ENCODE data around the gene C2orf66.

C2orf66 gene

DNA sequence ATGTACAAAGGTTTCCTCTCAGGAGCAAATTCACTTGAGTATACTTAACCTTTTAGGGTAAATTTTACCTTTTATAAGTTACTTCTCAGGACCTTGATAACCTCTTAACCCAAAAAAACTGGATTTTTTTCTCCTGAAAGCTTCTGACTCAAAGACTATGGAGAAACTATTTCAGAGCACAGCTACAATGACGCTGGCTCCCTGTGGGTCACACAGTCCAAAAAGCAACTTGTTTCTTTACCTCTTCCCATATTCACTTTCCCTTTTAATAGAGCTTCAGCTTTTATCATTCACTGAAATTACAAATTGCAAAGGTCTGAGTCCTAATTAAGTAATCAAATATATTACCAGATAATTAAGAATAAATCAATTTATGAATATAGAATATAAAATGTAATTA is 42.1 kb downstream of the C2orf66 start:
- DNase-seq (ENCODE audit: low read depth in 2 of 2, low spot score in 1 of 2) = no peak

DNA sequence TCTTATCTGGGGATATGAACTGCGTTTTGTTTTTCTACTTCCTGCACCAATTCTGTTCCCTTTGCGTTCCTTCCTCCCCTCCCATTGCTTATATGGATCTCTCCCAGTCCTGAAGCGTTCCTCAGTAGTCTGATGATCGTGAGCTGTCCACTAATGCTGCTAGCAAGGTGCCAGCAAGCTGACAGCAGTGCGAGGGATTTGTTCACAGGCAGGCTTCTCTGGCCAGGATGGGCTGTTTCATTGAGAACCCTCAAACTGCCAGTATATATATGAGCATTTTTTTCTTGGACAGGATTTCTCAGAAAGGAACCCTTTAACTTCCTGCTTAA is 49.8 kb downstream of the C2orf66 start:
- DNase-seq (ENCODE audit: low read depth in 2 of 2, low spot score in 1 of 2) = no peak

DNA sequence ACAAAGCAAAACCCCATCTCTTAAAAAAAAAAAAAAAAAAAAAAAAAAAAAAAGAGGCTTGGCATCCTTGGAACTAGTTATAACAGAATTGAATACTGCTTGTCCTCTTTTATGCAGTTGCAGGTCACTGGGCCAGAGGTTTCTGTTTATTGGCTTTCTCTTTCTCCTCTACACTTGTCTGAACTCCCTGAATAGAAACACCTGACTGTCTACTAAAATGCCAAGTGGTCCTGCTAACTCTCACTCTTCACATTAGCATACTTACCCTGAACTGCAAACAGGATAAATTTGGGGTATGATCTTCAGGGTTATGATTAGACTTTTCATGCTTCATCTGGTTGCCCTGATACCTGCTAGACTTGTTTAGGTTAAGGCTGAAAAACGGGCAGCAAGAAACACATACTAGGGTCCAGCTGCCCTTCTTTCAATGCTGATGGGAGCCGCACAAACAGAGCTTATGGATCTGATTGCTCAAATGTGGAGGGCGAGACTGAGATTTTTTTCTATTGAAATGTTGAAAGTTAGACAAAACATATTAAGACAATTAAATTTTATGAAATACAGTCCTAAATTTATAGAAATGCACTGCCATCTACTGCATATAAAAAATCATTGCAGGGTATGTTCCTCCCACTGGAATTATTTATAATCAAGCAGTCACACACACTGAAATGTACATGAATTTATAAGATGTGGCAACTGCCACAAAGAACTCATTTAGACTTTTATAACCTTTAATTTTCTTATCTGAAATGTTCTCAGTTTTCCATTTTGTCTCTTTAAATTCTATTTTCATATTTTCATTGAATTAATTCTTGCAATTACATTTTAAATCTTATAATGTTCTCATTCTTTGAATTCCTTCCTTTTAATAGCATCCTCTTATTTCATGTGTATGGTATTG is 50.4 kb downstream of the C2orf66 start:
- no peak for DNase-seq (ENCODE audit: low read depth in 2 of 2, low spot score in 1 of 2)
